GM21619 (cell line): ENCODE measurements around the gene ABAT.
"Not testable (repeated sequence)": the region's sequence is repeated elsewhere in the genome, so short reads cannot be mapped to it uniquely, and the experiment has no call there.

ENCODE experiments used
- ATAC-seq: cut with Tn5 transposase; IDR thresholded peaks from one replicate; pipeline ENCODE4 v1.9.1; 2021; ENCODE audit not compliant: unreplicated experiment

Gene ABAT

DNA sequence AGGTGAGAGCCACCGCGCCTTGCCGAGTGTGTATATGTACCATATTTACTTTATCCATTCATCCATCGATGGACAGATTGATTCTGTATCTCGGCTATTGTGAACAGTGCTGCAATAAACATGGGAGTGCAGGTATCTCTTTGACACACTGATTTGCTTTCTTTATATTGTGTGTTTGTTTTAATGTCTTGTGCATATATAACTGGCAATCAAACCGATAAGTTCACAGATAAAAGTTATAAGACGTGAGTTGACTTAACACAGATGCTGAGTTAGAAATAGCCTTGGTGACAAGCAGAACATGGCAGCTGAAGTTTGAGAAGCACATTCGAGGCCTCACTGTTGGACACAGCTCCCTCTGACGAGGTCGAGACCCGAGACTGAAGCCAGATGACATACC lies 99.8 kb downstream of the ABAT start:
- ATAC-seq: no peak

DNA sequence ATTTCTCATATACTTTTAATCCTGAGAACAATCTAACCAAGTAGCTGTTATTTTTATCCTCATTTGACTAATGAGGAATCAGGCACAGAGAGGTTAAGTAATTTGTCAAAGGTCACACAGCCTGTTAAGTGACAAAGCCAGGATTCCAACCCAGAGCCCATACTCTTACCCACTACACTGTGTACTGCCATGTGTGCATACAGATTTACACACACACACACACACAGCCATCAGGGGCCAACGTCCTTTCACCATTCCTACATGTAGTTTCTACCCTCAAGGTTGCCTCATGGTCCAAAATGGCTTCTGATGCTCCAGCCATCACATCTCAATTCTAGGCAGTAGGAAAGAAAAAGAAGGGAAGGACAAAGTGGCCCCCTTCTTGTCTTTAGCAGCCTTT lies 100.9 kb downstream of the ABAT start:
- no peak for ATAC-seq

DNA sequence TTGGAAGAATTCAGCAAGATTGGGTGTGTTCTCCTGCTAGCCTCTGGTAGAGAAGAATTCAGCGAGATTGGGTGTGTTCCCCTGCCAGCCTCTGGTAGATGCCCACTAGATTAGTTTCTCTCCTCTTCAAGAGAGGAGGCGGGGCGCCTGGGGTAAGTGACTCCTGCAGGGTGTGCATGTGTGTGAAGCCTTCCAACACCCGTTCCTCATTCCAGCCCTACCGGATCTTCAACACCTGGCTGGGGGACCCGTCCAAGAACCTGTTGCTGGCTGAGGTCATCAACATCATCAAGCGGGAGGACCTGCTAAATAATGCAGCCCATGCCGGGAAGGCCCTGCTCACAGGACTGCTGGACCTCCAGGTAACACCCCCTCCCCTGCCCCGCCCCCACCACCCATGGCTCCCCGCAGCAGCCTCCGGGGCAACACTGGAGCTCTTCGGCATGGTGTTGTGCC lies 101.7 kb downstream of the ABAT start:
- ATAC-seq: no peak

DNA sequence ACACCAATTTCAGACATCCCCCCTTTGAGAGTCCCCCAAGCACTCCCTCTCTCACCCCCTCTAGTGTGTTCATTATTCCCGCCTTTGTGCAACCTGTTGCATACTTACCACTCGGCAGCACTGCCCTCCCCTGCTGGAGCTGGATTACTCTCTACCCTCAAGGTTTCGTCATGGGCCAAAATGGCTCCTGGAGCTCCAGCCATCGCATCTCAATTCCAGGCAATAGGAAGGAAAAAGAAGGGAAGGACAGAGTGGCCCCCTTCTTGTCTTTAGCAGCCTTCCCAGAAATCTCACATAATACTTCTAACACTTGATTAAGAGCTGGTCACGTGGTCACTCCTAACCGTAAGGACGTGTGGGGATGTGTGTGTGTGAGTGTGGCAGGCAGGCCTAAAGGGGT lies 102.8 kb downstream of the ABAT start:
- ATAC-seq: no peak

DNA sequence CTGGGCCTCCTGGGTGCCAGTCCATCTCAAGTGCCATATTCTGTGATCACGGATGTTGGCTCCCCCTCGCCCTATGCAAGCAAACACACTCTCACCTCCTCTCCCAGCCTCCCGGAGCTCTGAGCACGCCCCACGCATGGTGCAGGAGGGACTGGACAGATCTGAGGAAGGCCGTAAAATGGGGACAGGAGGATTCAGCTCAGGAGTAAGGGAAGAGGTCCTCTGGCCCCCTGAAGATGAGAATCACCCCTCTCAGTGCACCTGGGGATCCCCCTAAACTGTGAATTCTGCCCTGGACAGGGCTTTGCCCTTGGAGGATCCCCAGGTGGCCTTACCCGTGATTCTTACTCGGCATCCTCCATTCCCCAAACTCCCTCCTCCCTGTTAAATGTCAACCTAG lies 107.4 kb downstream of the ABAT start:
- ATAC-seq: no peak

DNA sequence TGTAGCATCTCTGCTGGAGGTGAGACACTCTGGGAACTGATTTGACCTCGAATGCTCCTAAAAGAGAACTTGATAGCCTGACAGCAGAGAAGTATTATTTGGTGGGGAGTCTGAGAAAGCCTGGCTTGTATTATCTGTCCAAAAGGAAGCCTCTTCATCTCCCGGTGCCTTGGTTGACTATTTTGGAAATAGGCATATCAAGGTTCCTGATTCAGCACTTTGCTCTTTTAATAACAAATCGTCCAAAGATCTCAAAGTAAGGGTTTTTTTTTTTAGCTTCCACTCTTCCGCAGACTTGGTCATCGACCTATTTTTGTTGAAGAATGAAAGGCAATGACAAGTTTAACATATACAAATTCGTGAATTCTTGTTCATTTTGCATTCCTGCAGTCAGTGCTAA lies 108.3 kb downstream of the ABAT start:
- no peak for ATAC-seq

DNA sequence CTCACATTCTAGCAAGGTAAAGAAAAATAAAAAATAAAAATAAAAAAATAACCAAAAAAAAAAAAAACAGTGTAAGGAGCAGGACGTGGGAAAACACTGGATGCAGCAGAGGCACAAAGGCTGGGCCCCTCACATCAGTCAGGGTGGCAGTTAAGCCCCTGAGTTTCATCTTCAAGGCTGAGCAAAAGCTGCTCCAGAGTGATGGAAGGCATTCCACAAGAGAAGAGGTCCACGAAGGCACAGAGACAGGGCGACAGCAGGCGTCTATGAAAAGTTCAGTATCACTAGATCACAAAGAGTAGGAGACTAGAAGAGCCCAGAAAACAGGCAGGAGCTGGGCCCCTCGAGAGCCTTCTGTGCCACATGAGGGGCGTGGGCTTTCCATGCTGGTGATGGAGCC lies 111.0 kb downstream of the ABAT start:
- ATAC-seq: no peak

DNA sequence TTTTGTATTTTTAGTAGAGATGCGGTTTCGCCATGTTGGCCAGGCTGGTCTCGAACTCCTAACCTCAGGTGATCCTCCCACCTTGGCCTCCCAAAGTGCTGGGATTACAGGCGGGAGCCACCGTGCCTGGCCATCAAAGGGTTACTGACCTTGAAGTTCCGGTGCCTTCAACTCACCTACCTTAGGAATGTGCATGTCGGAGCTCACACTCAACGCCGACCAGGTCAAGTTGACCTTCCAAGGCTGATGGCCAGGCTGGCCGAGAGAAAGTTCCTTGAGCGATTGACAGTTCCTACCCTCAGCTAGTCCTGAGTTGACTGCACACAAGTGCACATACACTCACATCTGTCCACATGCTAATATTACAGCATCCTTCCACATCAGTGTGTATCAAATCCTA lies 111.9 kb downstream of the ABAT start:
- not testable (repeated sequence) for ATAC-seq

DNA sequence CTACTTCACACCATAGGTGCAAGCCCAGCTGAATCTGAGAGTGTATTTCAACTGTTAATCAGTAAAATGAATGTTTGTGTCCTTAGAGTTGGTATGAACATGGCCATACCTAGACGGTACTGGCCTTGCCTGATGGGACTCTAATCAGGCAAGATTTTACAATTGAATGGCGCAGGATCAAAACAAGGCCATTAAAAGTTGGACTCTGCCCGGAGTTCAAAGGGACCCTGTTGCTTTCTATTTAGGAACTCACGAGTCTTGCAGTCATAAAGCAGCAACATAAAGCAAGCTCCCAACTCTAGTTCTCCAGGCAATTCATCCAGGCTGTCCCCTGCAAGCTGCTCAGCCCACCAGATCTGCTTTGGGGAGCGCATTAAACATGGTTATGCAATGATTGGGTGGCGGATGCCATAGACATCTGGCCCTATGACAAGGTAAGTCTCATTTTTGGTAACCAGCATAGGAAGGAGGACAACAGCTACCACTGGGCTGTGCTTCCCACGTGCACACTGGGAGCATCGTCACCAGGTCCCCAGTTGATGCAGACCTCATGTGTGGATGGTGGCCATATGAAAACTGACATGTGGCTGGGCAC lies 114.3 kb downstream of the ABAT start:
- no peak for ATAC-seq

DNA sequence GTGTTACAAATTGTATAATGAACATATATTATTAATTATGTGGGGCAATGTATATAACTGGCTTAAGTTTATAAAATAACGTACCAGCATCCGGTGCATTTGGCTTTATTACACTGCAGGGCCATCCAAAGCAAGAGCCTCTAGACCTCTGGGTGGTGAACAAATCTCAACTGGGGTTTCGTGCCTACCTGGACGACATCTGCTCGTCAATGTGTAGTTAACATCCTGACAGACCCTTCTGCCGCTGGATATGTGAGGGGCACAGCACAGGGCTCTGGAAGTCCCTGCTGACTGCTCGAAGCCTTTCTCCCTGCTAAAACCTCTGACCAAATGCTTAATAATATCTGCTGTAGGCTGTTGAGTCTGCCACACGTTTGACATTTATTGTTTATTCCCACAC lies 120.7 kb downstream of the ABAT start:
- no peak for ATAC-seq

DNA sequence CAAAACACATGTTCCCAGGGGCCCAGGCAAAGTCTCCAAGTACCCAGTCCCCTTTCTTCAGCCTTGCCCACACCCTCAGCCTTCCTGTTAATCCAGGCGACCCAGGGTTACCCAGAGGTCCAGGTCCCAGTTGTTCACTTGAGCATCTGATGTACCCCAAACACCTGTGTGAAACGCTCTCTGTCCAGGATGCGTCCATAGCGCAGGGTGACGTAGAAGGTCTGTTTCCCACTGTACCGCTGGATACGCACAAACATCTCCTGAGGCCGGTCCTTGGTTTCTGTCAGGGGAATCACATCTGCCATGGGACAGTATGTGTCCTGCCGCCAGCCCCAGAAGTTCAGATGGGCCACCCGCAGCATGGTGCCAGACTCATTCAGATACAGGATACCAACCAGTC lies 121.4 kb downstream of the ABAT start:
- no peak for ATAC-seq

DNA sequence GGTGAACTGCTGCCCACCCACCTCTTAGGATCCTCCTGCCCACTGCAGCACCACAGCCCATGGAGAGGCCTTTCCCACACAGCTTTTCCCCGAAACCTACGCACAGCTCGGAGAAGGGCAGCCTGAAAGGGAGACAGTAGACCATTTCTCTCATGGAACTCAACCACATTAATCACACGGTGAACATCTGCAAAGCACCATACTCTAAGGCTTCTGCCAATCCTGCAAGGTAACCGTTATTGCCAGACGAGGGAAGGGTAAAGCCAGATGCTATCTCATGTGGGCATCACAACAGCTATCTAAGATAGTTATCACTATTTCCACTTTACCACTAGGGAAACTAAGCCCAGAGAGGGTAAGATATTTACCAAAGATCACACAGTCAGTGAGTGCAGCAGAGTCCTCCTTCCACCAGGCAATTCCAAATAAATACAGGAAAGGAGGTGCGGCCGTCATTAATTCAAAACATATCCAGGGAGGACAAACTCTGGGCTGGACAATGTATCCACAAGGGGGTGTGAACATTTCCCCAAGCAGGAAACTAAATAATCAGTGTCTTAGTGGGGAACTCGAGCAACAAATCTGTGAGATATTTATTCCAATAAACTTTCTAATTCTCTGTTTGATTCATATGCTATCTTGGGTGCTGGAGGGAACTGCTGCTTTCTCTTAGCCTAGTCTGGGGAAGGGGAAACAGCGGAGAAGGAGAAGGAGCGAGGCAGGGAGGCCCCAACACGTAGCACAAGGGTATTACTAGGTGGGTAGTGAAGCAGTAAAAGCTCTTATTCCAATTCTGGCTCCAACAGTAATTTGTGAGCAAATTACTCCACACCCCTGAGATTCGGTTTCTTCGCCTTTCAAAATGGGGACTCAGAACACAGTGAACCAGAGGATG lies 122.3 kb downstream of the ABAT start:
- peak; percentile 2 for ATAC-seq

DNA sequence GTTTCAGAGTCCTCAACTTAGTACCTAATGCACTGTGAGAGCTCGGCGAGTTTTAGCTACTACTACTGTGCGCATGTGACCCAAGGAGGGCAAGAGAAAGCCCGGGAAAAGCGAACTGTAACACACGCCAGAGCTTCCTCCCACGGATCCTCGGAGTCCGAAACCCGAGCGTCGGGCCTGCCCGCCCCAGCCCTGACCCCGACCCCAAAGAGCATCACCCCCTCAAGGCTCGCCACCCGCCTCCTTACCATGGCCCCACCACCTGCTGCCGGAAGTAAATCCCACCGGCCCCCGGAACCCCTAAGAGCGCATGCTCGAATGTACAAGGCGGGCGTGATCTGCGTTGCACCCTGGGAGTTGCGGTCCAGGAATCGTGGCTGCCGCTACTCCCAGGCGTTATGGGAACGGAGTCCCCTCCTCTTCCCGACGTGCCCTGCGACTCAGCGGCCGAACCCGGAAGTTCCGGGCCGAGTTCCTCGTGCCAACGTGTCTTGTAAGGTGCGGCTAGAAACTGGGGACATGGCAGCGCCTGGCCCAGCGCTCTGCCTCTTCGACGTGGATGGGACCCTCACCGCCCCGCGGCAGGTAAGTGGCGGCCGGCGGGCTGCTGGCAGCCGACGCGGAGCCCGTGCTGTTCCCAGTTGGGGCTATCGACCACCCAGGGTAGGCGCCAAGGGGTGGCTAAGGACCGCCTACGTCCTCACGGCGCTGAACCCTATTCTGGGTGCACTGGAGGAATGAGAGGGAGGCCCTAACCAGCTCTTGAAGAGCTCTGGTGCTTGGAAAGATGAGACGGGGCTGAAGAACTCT lies 123.2 kb downstream of the ABAT start, which contains the start of the genes PMM2 and TMEM186:
Gene PMM2 (plus strand): TSS at position 476 of the 810 bp plus-strand sequence. CDS start 44 bp downstream, at position 520.
Gene TMEM186 (minus strand): TSS at position 276 of the 810 bp plus-strand sequence. CDS start 25 bp downstream, at position 251.
- peak; percentile 92 for ATAC-seq

DNA sequence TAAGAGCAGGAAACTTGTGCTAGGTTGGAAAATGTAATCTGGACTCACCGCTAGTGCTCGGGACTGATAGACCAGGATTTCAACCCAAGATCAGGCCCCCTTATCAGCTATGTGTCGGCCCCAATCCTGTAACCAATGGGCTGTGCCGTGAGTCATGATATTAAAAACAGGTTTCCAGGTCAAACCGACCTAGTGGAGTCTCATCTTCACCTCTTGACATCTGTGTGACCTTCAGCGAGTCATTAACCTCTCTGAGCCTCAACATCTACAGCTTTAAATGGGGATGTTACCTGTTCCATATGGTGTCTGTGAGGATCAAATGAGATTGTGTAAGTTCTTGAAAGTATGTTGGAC lies 123.7 kb downstream of the ABAT start:
- ATAC-seq: peak; percentile 3

DNA sequence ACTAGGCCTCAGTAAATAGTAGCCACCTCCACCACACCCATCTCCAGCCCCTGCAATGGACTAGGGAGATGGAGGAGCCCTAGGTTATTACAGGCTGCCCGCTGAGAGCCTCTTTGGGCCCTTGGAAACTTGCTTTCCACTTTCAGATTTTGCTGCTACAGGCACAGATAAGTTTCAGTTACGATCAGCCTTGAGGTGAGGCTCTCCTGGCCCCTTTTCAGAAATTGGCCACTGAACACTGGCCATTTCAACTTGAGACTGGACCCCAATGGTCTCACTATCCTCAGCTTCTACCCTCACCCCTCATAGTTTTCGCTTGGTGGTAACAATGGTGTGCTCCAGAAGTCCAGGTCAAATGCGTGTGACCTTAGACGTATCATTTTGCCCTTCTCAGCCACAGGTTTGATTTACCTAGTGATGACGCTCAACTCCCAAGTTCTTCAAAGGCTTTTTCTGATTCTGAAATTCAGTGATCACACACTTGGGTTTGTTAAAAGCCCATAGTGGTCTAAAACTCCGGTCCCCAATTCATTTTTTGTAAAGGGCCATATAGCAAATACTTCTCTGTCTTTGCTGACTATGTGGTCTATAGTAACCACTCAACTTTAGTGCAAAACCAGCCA lies 124.2 kb downstream of the ABAT start:
- no peak for ATAC-seq

DNA sequence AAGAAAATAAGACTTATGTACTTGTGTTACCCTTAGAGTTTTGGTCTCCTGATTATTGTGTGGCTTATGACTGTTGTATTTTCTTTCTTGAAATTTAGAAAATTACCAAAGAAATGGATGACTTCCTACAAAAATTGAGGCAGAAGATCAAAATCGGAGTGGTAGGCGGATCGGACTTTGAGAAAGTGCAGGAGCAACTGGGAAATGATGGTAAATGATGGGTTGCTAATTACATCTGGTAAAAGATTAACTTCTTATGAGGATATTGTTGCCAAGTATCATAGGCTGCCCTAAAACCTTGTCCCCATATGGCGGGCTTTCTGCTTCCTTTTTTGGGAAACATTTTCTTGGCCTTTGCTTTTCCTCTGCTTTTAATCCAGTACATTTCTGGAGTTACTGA lies 127.3 kb downstream of the ABAT start:
- no peak for ATAC-seq

DNA sequence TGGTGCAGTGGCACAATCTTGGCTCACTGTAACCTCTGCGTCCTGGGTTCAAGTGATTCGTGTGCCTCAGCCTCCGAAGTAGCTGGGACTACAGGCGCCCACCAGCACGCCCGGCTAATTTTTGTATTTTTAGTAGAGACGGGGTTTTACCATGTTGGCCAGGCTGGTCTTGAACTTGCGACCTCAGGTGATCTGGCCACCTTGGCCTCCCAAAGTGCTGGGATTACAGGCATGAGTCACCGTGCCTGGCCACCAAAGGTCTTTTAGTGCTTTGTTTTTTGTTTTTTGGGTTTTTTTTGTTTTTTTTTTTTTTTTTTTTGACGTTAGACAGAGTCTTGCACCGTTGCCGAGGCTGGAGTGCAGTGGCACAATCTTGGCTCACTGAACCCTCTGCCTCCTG lies 129.3 kb downstream of the ABAT start:
- not testable (repeated sequence) for ATAC-seq

DNA sequence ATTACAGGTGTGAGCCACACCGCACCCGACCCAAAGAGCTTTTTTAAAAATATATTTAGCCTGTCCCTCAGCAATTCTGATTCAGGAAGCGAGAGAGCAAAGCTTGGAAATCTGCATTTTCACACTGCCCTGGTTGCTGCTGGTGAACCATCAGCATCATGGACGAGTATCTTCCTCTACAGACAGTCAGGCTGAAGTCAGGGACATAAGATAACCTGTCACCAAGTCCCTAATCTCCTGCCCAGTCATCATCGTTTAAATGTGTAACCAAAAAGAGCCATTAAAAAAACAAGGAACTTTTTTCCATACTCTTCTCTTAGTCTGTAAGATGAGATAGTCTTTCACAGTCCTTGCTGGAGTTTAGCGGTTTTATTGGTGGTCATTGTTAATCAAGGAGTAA lies 129.9 kb downstream of the ABAT start:
- ATAC-seq: no peak

DNA sequence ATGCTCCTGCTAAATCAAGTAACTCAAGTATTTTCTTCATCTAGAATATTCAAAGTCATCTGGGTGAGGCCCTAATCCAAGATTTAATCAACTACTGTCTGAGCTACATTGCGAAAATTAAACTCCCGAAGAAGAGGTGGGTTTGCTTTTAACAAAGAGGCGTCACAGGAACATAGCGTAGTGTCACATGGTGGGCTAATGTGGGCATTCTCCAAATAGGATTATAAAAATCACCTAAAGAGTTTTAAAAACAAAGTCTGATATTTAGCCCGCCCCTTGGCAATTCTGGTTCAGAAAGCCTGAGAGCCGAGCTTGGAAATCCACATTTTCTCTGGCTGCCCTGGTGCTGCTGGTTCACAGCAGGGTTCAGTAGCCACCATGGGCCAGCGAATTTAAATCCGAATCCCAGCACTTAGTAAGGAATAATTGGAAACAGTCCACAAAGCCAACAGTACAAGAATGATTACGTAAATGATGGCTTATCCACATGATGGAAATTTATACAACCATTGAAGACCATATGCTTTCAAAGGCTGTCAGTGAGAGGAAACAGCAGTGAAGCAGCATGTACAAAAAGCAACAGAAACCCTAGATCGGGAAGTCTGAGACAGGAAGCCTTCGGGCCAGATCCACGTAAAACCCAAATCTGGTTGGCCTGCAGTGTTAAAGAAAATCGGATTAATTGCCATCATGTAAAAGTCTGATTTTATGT lies 132.0 kb downstream of the ABAT start:
- no peak for ATAC-seq

DNA sequence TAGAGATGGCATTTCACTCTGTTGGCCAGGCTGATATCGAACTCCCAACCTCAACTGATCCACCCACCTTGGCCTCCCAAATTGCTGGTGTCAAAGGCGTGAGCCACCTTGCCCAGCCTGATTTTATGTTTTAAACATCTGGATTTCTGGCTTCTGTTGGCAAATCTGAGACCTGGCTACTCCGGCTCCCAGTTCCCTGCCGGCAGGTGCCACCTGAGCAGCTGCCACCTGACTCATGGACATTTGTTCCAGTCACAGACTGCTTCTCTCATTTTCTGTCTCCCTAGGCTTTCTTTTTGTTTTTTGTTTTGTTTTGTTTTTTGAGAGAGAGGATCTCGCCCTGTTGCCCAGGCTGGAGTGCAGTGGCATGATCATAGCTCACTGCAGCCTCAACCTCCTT lies 132.8 kb downstream of the ABAT start:
- ATAC-seq: no peak
